ENCODE data around the gene SREBF2.

Gene SREBF2

DNA sequence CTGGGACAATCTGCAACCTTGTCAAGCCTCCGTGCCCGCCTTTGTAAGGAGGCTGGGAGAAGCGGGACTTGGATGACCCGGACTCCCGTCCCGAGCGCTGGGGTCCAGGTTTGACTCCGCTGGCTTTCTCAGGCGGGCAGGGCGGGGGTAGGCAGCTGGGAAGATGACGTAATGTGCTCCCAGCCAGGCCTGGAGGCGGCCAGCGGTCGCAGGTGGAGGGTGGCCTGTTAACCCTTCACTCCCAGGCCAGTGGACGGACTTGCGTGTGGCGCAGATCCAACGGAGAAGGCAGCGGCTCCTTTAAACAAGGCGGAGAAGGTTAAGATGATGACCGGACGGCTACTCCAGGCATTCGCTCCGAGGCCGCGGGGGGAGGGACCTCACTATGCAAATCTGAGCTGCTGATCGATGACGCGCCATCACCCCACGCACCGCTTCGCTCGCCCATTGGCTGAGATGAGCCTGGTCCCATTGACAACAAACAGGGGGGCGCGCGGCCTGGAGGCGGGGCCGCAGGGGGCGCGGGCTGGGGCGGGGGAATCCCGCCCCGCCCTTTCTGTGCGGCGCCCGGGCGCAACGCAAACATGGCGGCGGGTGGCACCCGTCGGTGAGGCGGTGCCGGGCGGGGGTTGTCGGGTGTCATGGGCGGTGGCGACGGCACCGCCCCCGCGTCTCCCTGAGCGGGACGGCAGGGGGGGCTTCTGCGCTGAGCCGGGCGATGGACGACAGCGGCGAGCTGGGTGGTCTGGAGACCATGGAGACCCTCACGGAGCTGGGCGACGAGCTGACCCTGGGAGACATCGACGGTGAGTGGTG is at the start of gene SREBF2:
SREBF2 (plus strand) TSS at position 553 of the 816 bp plus-strand sequence; CDS start at position 719, 166 bp downstream.
- H3K27me3 Mint-ChIP-seq = no peaks in the 10 kb centered on the region
- H3K27ac Mint-ChIP-seq = peak within 1 kb of the TSS; percentile 99
- DNase-seq (ENCODE audit: low spot score in 2 of 2) = peak; percentile 90 to 97
- peak; percentile 87 for ATAC-seq (ENCODE audit: low read depth)
- peaks cover 12% of the 10 kb centered on the region for H3K36me3 Mint-ChIP-seq
- peaks cover 25% of the 10 kb centered on the region for H3K4me1 Mint-ChIP-seq
- H3K4me3 Mint-ChIP-seq = peak within 1 kb of the TSS; percentile 93
- H3K9me3 Mint-ChIP-seq = no peaks in the 10 kb centered on the region

DNA sequence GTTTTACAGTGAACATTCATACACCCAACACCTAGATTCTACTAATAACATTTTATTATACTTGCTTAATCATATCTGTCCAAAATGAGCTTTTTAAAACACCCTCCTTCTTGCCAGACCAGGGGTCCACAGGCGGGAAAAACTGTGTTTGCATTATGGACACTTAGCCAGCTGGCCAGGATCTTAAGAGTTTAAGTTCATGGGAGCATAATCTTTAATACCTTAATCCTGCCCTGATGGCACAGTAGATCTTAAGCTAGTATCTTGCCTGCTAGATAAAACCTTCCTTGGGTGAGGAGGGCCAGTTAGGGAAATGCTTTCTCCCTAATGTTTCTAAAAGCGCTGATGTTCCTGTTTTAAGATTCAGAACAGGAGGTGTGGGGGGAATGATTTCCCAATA is 45.6 kb upstream of the SREBF2 start:
- Mint-ChIP-seq H3K4me1 (peaks cover 19% of the 10 kb centered on the region), H3K36me3 (peaks cover 23% of the 10 kb centered on the region), H3K9me3 (no peaks in the 10 kb centered on the region), H3K27ac (no peak overlapping the region), H3K4me3 (no peak overlapping the region), H3K27me3 (no peaks in the 10 kb centered on the region)
- ATAC-seq (ENCODE audit: low read depth) = no peak
- DNase-seq (ENCODE audit: low spot score in 2 of 2) = no peak

DNA sequence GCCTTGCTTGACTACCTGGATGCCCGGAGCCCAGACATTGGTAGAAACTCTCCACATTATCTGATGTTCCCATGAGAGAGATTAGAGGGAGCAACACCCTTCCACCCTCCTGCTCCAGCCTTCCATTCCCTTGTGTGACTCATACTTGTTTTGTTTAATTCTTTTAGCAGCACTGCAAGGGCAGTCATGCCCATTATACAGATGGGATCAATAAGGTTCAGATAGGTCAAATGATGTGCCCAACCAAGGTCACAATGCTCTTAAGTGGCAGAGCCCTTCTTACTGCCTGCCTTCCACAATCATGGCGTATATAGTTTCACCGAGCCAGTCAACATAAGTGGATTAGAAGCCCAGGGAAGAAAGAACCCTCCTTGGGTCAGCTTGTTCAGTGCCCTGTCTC is 39.0 kb upstream of the SREBF2 start:
- no peaks in the 10 kb centered on the region for H3K9me3 Mint-ChIP-seq
- DNase-seq (ENCODE audit: low spot score in 2 of 2) = no peak
- no peak overlapping the region for H3K27ac Mint-ChIP-seq
- peaks cover 37% of the 10 kb centered on the region for H3K36me3 Mint-ChIP-seq
- peaks cover 5% of the 10 kb centered on the region for H3K4me1 Mint-ChIP-seq
- H3K4me3 Mint-ChIP-seq = no peak overlapping the region
- ATAC-seq (ENCODE audit: low read depth) = no peak
- H3K27me3 Mint-ChIP-seq = no peaks in the 10 kb centered on the region

DNA sequence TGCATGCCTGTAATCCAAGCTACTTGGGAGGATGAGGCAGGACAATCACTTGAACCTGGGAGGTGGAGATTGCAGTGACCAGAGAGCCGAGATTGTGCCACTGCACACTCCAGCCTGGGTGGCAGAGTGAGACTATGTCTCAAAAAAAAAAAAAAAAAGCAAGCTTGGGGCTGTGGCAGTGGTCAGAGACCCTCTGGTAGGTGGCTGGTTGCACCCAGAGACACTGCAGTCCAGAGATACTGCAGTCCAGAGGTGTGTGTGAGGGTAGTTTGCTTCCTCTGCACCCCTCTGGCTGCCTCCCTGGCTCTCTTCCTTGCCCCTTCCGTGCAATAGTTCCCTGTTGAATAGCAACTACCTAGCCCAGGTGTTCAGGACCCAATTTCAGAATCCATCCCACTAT is 34.2 kb upstream of the SREBF2 start:
- Mint-ChIP-seq H3K36me3 (peaks cover 18% of the 10 kb centered on the region), H3K27me3 (no peaks in the 10 kb centered on the region), H3K9me3 (no peaks in the 10 kb centered on the region), H3K4me3 (no peak overlapping the region), H3K4me1 (peaks cover 24% of the 10 kb centered on the region), H3K27ac (peak overlapping the region; percentile 96)
- DNase-seq (ENCODE audit: low spot score in 2 of 2) (no peak), ATAC-seq (ENCODE audit: low read depth) (no peak)

DNA sequence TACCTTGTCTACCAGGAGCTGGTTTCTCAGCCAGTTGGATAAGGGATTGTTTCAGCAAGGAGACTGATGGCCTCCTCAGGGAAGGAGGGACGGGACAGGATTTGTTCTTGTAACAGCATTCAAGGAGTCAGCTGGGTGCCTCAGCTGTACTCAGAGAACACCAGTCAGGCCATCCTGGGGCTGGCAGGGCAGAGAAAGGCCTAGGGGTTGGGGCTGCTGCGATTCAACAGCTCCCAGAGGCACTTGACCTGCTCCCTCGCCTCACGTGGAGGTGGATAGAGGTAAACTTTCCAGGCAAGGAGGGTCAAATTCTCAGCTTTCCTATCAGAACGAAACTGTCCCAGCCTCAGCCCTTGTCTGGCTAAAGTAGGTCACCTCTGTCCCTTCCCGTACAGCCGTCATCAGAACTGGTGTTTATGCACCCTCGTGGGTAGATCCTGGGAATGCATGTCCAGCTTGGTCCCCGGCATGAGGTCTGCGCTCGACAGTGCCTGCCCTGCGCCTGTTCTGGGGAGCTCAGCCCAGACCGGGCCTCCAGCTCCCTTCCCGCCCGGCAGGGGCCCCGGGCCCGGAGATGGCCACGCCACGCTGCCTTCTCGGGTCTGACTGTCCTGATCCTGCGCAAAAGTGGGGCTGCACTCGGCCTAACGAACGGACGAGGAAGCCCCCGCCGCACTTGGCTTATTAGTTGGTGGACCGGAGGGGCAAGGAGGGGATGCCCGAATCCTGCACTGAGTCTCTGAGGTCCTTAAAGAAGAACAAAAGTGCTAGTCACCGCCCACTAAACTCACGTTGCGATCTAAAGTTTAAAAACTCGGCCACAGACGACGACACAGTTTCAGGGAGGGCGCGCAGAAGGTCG is 33.2 kb upstream of the SREBF2 start:
- peak overlapping the region; percentile 96 for H3K27ac Mint-ChIP-seq
- peaks cover 9% of the 10 kb centered on the region for H3K36me3 Mint-ChIP-seq
- H3K9me3 Mint-ChIP-seq = no peaks in the 10 kb centered on the region
- DNase-seq (ENCODE audit: low spot score in 2 of 2) (peak in 1 of 2 donors; percentile 23), ATAC-seq (ENCODE audit: low read depth) (peak; percentile 46)
- peaks cover 24% of the 10 kb centered on the region for H3K4me1 Mint-ChIP-seq
- no peaks in the 10 kb centered on the region for H3K27me3 Mint-ChIP-seq
- H3K4me3 Mint-ChIP-seq = peak overlapping the region; percentile 99

DNA sequence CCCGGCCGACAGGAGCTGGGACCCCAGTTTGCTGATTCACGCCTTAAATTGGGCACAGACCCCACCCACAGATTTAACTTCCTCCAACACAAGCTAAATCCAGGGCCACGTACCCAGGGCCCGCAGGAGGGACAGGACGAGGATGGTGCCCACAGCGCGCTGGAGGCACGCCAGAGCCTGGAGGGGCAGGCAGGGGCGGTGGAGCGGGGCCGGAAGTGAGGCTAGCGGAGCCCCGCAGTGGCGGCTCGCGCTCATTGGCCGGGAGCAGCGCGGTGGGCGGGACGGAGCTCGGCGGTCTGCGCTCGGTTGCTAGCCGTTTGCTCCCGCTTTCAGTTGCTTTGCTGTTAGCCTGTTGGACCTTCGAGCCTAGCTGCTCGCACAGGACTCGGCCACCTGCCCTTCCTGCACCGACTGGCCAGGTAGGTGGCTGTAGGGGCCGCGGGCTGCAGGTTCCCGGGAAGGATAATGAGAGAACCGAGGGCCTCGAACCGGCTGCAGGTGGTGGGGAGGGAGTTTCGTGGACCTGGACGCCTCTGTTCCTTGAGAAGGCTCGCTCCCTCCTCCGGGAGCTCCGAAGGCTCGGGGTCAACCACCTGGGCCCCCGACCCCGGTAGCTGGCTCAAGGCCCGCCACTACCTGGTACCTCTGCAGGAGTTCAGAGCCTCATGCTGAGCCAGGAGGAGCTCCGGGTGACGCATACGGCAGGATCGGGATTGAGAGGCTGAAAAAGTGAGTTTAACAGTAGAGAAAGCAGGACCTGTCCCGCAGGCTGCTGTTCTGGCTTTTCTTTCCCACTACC is 32.4 kb upstream of the SREBF2 start, which contains the start of gene CCDC134:
CCDC134 (plus strand) TSS at position 332 of the 799 bp plus-strand sequence. CDS start 8,212 bp downstream, outside the sequence.
- ATAC-seq (ENCODE audit: low read depth) (peak; percentile 98), DNase-seq (ENCODE audit: low spot score in 2 of 2) (peak; percentile 86 to 87)
- Mint-ChIP-seq H3K9me3 (no peaks in the 10 kb centered on the region), H3K27me3 (no peaks in the 10 kb centered on the region), H3K27ac (peak within 1 kb of the TSS; percentile 96), H3K4me1 (peaks cover 24% of the 10 kb centered on the region), H3K36me3 (peaks cover 3% of the 10 kb centered on the region), H3K4me3 (peak within 1 kb of the TSS; percentile 99)

DNA sequence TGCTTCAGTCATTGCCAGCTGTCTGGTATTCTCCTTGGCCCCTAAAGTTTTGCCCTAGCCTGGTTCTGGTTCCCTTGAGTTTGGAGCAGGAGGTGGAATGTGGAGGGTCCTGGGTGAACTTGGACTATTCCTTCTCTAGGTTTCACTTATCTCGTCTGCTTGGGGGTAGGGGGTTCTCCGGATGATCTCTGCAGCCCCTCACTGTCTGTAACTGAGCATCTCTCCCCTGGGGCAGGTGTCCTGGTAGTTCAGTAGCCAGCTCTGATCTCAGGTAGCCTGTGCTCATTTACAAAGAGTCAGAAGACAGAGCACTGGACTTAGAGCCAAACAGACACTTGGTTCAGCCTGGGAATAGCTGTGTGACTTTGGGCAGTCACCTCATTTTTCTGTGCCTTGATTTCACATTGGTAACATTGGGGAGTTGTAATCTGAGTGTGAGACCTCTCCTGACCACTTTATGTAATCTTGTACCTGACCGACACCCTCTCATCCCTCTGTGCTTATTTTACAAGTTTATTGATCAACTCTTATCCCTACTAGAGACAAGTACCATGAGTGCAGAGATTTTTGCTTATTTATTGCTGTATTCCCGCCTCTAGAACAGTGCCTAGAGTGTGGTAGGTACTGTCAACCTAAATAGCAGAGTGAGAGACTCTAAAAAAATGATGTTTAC is 31.6 kb upstream of the SREBF2 start:
- Mint-ChIP-seq H3K4me3 (peak overlapping the region; percentile 99), H3K27ac (peak overlapping the region; percentile 96), H3K36me3 (no peaks in the 10 kb centered on the region), H3K9me3 (no peaks in the 10 kb centered on the region), H3K27me3 (no peaks in the 10 kb centered on the region), H3K4me1 (peaks cover 24% of the 10 kb centered on the region)
- no peak for ATAC-seq (ENCODE audit: low read depth)
- DNase-seq (ENCODE audit: low spot score in 2 of 2) = no peak

DNA sequence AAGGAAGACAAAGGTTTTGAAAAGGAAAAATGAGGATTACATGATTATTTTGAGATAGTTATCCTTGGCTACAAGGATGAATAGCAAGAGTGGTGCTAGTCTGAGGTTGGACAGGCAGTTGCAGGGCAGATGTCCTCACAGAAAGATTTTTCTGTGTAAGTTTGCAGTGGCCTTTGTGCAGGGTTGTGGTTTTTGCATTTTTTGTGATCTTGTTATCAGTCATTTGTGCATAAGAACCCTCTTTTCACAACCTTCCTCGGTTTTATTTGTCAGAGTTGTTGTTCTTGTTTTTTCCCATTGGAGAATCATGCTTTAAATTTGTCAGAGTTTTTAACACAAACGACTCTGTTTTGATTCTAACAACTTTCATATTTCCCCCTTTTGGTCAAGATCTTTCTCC is 31.0 kb upstream of the SREBF2 start:
- no peak for ATAC-seq (ENCODE audit: low read depth)
- no peak for DNase-seq (ENCODE audit: low spot score in 2 of 2)
- H3K36me3 Mint-ChIP-seq = no peaks in the 10 kb centered on the region
- peaks cover 24% of the 10 kb centered on the region for H3K4me1 Mint-ChIP-seq
- no peaks in the 10 kb centered on the region for H3K9me3 Mint-ChIP-seq
- no peaks in the 10 kb centered on the region for H3K27me3 Mint-ChIP-seq
- peak overlapping the region; percentile 99 for H3K4me3 Mint-ChIP-seq
- H3K27ac Mint-ChIP-seq = no peak overlapping the region

DNA sequence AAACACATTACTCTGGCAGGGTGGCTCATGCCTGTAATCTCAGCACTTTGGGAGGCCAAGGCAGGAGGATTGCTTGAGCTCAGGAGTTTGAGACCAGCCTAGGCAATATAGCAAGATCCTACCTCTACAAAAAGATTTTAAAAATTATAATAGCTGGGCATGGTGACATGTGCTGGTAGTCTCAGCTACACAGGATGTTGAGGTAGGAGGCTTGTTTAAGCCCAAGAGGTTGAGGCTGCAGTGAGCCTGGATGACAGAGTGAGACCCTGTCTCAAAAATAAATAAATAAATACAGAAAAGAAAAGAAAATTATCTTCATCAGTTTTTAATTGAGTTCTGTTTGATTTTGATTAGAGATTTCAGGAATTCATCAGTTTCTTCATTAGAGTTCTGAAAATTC is 27.3 kb upstream of the SREBF2 start:
- H3K4me1 Mint-ChIP-seq = peaks cover 16% of the 10 kb centered on the region
- H3K27ac Mint-ChIP-seq = no peak overlapping the region
- DNase-seq (ENCODE audit: low spot score in 2 of 2) (no peak), ATAC-seq (ENCODE audit: low read depth) (no peak)
- H3K9me3 Mint-ChIP-seq = no peaks in the 10 kb centered on the region
- no peaks in the 10 kb centered on the region for H3K27me3 Mint-ChIP-seq
- H3K4me3 Mint-ChIP-seq = no peak overlapping the region
- H3K36me3 Mint-ChIP-seq = peaks cover 4% of the 10 kb centered on the region

DNA sequence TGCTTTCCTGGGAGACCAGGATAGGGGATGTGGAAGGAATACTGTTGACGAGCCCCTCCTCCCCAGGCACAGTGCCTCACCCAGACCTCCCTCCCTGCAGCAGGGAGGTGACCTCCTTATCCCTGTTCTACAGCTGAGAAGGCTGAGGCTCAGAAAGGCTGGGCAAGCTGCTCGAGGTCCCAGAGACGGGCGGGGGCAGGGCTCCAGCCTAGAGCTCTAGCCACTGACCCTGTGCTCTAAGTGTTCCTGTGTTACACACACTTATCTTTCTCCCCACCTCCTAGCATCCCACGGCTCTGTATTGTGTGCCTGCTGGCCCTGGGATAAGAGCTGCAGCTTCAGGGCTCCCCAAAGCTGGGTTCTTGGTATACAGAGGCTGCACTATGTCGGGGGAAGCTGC is 24.5 kb upstream of the SREBF2 start:
- Mint-ChIP-seq H3K27ac (no peak overlapping the region), H3K4me3 (no peak overlapping the region), H3K4me1 (no peaks in the 10 kb centered on the region), H3K27me3 (no peaks in the 10 kb centered on the region), H3K36me3 (peaks cover 4% of the 10 kb centered on the region), H3K9me3 (no peaks in the 10 kb centered on the region)
- DNase-seq (ENCODE audit: low spot score in 2 of 2) (no peak), ATAC-seq (ENCODE audit: low read depth) (no peak)

DNA sequence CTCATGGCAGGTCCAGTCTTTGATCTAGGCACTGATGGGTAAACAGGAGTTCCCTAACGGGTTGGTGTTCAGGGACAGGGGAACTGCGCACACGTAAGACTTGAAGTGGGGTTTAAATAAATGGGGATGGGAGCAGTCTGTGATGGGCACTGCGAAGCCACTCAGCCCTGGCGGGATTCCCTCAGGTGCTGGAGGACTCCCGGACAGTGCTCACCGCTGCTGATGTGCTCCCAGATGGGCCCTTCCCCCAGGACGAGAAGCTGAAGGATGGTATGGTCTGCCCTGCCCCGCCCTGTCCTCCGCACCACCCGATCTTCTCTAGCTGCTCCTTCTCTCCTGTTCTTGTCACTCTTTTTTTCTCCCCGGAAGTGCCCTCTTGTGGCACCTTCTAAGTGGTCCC is 22.9 kb upstream of the SREBF2 start:
- no peaks in the 10 kb centered on the region for H3K4me1 Mint-ChIP-seq
- H3K27me3 Mint-ChIP-seq = no peaks in the 10 kb centered on the region
- H3K9me3 Mint-ChIP-seq = no peaks in the 10 kb centered on the region
- DNase-seq (ENCODE audit: low spot score in 2 of 2) = no peak
- H3K27ac Mint-ChIP-seq = no peak overlapping the region
- no peak for ATAC-seq (ENCODE audit: low read depth)
- no peak overlapping the region for H3K4me3 Mint-ChIP-seq
- peaks cover 7% of the 10 kb centered on the region for H3K36me3 Mint-ChIP-seq

DNA sequence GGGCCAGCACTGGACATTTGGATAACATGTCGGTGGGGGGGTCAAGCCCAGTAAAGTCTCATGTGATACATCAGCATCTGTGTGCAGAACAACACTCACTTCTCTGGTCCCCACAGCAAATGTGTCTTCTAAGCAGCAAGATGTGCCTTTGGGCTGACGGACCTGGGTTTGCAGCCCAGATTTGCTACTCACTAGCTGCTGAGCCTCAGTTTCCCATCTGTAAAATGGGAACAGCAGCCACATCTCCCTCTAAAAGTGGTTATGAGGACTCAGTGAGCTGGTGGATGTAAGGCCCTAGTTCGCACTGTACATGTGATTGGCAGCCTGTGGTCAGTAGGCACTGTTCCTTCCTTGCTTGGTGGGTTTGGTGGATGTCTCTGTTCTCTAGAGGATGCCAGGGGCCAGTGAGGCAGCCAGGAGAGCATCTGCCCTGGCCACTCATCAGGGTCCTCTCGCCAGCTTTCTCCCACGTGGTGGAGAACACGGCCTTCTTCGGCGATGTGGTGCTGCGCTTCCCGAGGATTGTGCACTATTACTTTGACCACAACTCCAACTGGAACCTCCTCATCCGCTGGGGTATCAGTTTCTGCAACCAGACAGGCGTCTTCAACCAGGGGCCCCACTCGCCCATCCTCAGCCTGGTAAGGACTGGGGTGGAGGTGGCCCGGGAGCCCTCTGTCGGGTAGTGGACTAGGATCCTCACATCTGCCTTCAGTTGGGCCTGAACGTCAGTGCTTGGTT is 19.9 kb upstream of the SREBF2 start:
- Mint-ChIP-seq H3K4me1 (no peaks in the 10 kb centered on the region), H3K9me3 (no peaks in the 10 kb centered on the region), H3K36me3 (peaks cover 14% of the 10 kb centered on the region), H3K27ac (no peak overlapping the region), H3K4me3 (no peak overlapping the region), H3K27me3 (no peaks in the 10 kb centered on the region)
- no peak for DNase-seq (ENCODE audit: low spot score in 2 of 2)
- ATAC-seq (ENCODE audit: low read depth) = no peak

All from memory B cell (primary cell).